GM12874 (cell line): ENCODE data around the gene STMN1.

Source experiments
- CTCF ChIP-seq: IDR thresholded peaks from 2 replicates; pipeline ENCODE4 v1.5.1; 2011; ENCODE audit warnings: low read depth, mild to moderate bottlenecking, control low read depth, low read length, moderate library complexity; ENCODE audit not compliant: insufficient read depth

The STMN1 gene

GRCh38 chr1:25854554-25854953 is 51.7 kb downstream of the STMN1 start:
- no peak for TF ChIP-seq CTCF
